T-helper 9 cell (primary cell): ENCODE results near the gene DNASE1L2.

Source experiments
- DNase-seq: peaks from one replicate; pipeline ENCODE4 v3.0.0-alpha.2; 2020

Gene DNASE1L2

GRCh38 chr16:2271848-2272461, 35.7 kb downstream of the DNASE1L2 start:
- DNase-seq: no peak

GRCh38 chr16:2273484-2273883, 37.2 kb downstream of the DNASE1L2 start:
- no peak for DNase-seq

GRCh38 chr16:2273931-2274330, 37.7 kb downstream of the DNASE1L2 start:
- DNase-seq: no peak

GRCh38 chr16:2275476-2276367, 39.5 kb downstream of the DNASE1L2 start:
- DNase-seq: no peak

- no peak for DNase-seq
Measured at GRCh38 chr16:2276368-2277195, 40.3 kb downstream of the DNASE1L2 start.

GRCh38 chr16:2277466-2278271, 41.4 kb downstream of the DNASE1L2 start:
- DNase-seq: no peak

- DNase-seq: no peak
Measured at GRCh38 chr16:2278272-2278608, 42.0 kb downstream of the DNASE1L2 start.

GRCh38 chr16:2278956-2279800, 42.9 kb downstream of the DNASE1L2 start:
- no peak for DNase-seq

- no peak for DNase-seq
Measured at GRCh38 chr16:2280461-2280860, 44.2 kb downstream of the DNASE1L2 start.

- DNase-seq: no peak
Measured at GRCh38 chr16:2280981-2281542, 44.8 kb downstream of the DNASE1L2 start.

- DNase-seq: no peak
Measured at GRCh38 chr16:2282262-2282661, 46.0 kb downstream of the DNASE1L2 start.

- DNase-seq: no peak
Measured at GRCh38 chr16:2282866-2283555, 46.8 kb downstream of the DNASE1L2 start.

- no peak for DNase-seq
Measured at GRCh38 chr16:2284001-2284770, 47.9 kb downstream of the DNASE1L2 start.

GRCh38 chr16:2284797-2285576, 48.7 kb downstream of the DNASE1L2 start:
- DNase-seq: no peak

- DNase-seq: no peak
Measured at GRCh38 chr16:2285731-2286191, 49.5 kb downstream of the DNASE1L2 start.

- no peak for DNase-seq
Measured at GRCh38 chr16:2286550-2286949, 50.3 kb downstream of the DNASE1L2 start.

- DNase-seq: no peak
Measured at GRCh38 chr16:2287916-2288547, 51.8 kb downstream of the DNASE1L2 start.
